AG04449 (cell line): ENCODE data around the gene JPH2.

Experiments
- CTCF ChIA-PET: fragments of 350-600 bp; formaldehyde crosslinking; extraction: SDS; loops from one replicate; lab custom pipeline; 2021; ENCODE audit warnings: antibody characterized with exemption; lab: Yijun Ruan, JAX
- POLR2A ChIA-PET: fragments of 400-600, 350-600 bp; formaldehyde crosslinking; extraction: SDS; loops from one replicate; lab custom pipeline; 2020; ENCODE audit warnings: antibody characterized with exemption, inconsistent platforms; lab: Yijun Ruan, JAX
- DNase-seq: peaks from one replicate; pipeline ENCODE4 v3.0.0-alpha.2; 2010; ENCODE audit warnings: low read depth, low spot score
- H3K4me3 ChIP-seq: 2 replicates; pipeline ENCODE4 v1.5.1; 2011; ENCODE audit warnings: low read depth, mild to moderate bottlenecking, control low read depth, low read length
- TF ChIP-seq, protein P1 (sequence below): IDR thresholded peaks from one replicate; pipeline ENCODE4 v1.5.1; 2011; ENCODE audit warnings: mild to moderate bottlenecking, moderate library complexity, low read length, control low read depth, inconsistent platforms; ENCODE audit not compliant: insufficient read depth; ENCODE audit errors: missing control alignments

The JPH2 gene

DNA sequence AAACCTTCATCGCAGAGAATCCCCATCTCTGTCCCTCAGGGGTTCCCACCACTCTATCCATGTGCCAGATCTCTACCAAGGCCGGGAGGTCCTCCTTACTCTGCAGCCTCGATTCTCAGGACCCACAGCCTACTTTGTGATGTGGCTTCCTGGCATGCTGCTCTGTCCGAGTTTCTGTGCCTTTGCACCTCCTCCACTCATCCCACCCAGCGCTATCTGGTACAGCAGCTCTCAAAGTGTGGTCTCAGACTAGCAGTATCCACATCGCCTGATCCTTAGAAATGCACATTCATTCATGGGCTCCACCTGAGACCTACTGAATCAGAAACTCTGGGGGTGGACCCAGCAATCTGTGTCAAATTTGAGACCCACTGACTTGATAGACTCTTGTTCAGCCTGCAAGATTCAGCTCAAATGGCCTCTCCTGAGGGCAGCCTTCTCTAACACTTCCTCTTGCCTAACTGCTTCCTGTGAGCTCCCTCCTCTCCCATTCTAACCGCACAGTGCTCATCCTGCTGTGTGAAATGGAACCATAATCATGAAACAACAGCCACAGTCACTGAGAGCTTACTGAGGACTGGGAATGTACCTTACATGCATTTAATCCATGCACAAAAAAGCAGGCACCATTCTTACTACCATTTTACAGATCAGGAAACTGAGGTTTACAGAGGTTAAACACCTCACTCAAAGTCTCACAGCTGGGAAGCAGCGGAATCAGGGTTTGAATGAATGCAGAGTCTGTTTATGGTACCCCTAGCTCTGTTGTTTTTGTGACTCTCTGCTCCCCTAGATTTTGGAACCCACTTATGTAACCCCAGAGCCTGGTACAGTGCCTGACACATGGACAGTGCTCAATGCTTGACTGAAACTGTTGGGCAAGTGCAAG is 69.4 kb downstream of the JPH2 start:
- TF ChIP-seq, protein P1, sequence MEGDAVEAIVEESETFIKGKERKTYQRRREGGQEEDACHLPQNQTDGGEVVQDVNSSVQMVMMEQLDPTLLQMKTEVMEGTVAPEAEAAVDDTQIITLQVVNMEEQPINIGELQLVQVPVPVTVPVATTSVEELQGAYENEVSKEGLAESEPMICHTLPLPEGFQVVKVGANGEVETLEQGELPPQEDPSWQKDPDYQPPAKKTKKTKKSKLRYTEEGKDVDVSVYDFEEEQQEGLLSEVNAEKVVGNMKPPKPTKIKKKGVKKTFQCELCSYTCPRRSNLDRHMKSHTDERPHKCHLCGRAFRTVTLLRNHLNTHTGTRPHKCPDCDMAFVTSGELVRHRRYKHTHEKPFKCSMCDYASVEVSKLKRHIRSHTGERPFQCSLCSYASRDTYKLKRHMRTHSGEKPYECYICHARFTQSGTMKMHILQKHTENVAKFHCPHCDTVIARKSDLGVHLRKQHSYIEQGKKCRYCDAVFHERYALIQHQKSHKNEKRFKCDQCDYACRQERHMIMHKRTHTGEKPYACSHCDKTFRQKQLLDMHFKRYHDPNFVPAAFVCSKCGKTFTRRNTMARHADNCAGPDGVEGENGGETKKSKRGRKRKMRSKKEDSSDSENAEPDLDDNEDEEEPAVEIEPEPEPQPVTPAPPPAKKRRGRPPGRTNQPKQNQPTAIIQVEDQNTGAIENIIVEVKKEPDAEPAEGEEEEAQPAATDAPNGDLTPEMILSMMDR, result no peak
- DNase-seq, result no peak
- ChIA-PET POLR2A (interaction anchor here (1.7 kb wide), 1 partner anchor 70 kb away, joined by 7 read pairs; the partner anchor contains the start of gene JPH2), CTCF (interaction anchor here (0.7 to 18.1 kb wide), 32 partner anchors 8 to 668 kb away, joined by 3 to 820 read pairs (median 6); partner anchors contain the start of genes FITM2, JPH2 and OSER1)
- H3K4me3 ChIP-seq, result no peak overlapping the region

DNA sequence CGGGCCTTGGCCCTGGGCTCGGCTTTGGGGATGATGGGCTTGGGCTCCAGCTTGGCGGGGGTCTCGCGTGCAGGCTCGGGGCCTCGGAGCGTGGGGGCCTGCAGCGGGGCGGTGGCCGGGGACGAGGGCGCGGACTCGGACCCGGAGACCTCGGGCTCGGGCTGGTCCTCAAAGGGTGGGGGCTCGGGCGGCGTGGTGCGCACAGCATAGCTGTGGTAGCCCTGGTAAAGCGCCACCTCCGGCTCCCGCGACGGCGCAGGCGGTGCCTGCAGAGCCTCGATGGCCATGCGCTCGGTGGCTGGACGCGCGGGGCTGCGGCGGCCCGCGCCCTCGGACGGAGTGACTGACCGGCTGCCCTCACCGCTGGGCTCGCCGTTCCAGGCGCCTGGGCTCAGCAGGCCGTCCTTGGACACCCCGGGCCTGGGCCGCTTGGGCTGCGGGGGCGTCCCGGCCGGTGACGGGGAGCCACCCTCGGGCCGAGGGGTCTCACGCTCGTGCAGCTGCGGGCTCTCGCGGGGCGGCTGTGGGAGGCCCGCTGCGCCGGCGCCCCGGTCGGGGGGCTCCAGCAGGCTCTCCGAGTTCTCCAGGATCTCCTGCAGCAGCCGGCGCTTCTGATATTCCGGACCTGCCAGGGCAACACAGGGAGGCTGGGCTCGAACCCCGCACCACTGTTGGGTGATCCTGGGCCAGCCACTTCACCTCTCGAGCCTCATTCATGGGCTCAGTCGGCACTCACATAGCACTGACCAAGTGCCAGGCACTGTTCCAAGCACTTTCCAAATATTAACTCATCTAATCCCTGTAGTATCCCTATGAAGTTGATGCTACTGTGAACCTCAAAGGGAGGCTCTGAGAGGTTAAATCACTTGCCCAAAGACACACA is 71.0 kb downstream of the JPH2 start:
- TF ChIP-seq, protein P1, result no peak
- H3K4me3 ChIP-seq, result no peak overlapping the region
- no peak for DNase-seq
- CTCF ChIA-PET, result interaction anchor here (0.6 to 18.1 kb wide), 32 partner anchors 9 to 366 kb away, joined by 3 to 820 read pairs (median 6); partner anchors contain the start of genes FITM2, JPH2 and OSER1
- POLR2A ChIA-PET, result interaction anchor here (1.7 kb wide), 1 partner anchor 72 kb away, joined by 7 read pairs; the partner anchor contains the start of gene JPH2

DNA sequence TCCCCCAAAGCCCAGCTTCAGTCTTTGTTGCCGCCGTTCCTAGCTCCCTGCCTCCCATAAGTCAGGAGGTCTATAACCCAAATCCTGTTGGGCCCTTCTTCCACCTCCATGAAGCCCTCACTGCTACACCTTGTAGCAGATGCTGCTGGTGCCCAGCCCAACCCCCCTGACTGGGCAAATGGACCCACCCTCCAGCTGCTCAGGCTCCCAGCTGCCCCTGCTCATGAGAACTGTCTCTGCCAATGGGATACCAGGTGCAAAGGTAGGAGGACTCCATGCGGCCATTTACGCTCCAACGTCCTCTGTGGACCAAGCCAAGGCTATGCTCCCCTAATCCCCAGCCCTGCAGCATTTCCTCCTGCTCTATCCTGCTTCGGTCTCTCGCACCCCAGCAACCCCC is 71.8 kb downstream of the JPH2 start:
- ChIA-PET POLR2A (no interaction called here), CTCF (interaction anchor here (1.3 to 18.1 kb wide), 5 partner anchors 50 to 99 kb away, joined by 3 to 820 read pairs (median 23); partner anchors contain the start of gene JPH2)
- TF ChIP-seq, protein P1, result no peak
- no peak for DNase-seq
- H3K4me3 ChIP-seq, result no peak overlapping the region

DNA sequence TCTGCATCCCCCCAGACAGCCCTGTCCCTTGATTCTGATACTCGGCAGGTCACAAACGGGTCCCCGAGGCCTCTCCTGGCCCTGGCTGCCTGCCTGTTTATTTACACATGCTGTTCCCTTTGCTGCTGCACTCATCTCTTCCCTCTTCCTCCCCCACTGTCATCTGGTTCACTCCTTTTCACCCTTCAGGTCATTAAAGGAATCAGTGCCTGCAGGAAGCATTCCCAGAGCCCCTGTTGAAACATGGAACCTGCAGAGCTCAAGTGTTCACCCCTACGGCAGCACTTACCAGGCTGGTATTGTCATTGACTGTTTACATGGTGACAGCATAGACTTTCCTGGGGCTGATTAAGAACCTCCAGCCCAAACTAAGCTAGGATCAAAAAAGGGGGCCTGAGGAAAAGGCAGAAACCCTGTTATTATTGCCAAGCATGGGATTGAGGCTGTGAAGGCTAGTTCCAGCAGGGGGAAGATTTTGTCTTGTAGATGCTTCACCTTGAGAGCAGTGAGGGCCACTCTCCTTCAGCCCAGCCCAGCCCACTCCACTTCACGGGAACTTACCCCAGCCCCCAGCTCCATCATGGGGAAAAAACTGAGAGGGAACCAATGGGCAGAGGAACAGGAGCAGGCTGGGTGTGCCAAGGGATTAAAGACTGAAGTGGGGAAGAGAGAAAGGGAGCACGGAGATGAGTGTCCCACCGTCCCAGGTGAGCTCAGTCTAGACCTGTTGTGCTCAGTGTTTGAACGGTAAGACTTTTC is 73.2 kb downstream of the JPH2 start:
- TF ChIP-seq, protein P1, result no peak
- POLR2A ChIA-PET, result interaction anchor here (1.1 kb wide), 1 partner anchor 67 kb away, joined by 3 read pairs; no protein-coding TSS in a partner anchor
- no peak for DNase-seq
- CTCF ChIA-PET, result interaction anchor here (0.6 to 18.1 kb wide), 12 partner anchors 8 to 363 kb away, joined by 3 to 820 read pairs (median 4); partner anchors contain the start of gene JPH2
- no peak overlapping the region for H3K4me3 ChIP-seq

DNA sequence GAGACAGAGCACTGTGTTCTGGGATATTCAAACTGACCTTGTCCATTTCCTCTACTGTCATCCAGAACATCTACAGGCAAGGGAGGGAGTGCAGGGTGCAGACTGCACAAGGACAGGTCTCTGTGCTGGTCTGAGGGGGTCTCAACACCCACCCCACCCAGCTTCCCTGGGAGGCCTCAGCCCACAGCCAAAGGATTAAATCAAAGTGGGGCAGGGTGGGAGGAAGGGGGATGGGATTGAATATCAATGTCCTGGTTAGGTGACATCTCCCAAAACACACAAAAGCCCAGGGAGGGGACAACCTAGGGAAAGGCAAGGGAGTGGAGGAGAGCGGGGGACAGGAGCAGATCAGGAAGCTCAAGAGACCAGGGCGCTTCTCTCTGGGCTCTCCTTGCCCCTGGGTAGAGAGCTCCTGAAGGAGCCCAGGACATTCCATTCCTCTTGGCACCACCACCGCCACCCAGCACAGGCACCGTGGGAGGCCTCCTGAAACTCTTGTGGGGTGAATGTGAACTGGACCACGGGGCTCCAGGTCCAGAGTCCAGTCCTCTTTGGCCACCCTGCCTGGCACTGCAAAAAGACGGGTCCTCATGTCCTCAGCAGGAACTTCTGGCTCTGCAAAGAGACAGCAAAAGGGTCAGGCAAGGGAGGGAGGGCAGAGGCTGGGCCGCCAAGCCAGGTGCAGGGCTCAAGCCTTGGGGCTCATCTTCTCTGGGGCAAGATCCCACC is 73.9 kb downstream of the JPH2 start:
- no peak overlapping the region for H3K4me3 ChIP-seq
- ChIA-PET CTCF (interaction anchor here (0.6 to 18.1 kb wide), 7 partner anchors 9 to 363 kb away, joined by 3 to 820 read pairs (median 5); partner anchors contain the start of gene JPH2), POLR2A (no interaction called here)
- DNase-seq, result no peak
- TF ChIP-seq, protein P1, result no peak
